HPDE6-E6E7 (cell line): Measurements from ENCODE around the gene PPP2R5C.
"Not testable (repeated sequence)": the region's sequence is repeated elsewhere in the genome, so short reads cannot be mapped to it uniquely, and the experiment has no call there.

Source experiments
- DNase-seq: peaks from one replicate; pipeline ENCODE4 v3.0.0; 2011; ENCODE audit warnings: missing footprints; ENCODE audit errors: extremely low spot score

The PPP2R5C gene

GRCh38 chr14:101965770-101966722, 204.5 kb downstream of the PPP2R5C start:
- no peak for DNase-seq

- no peak for DNase-seq
These were observed 205.2 kb downstream of the PPP2R5C start for GRCh38 chr14:101966742-101967141.

GRCh38 chr14:101968186-101968585, 206.7 kb downstream of the PPP2R5C start:
- no peak for DNase-seq

GRCh38 chr14:101969481-101969880, 208.0 kb downstream of the PPP2R5C start:
- no peak for DNase-seq

GRCh38 chr14:101970830-101971400, 209.4 kb downstream of the PPP2R5C start:
- no peak for DNase-seq

GRCh38 chr14:101971458-101971857, 209.9 kb downstream of the PPP2R5C start:
- not testable (repeated sequence) for DNase-seq

- peak; percentile 93 for DNase-seq
These were observed 210.8 kb downstream of the PPP2R5C start for GRCh38 chr14:101972126-101972866.

GRCh38 chr14:101973356-101973755, 211.8 kb downstream of the PPP2R5C start:
- no peak for DNase-seq

- no peak for DNase-seq
These were observed 213.7 kb downstream of the PPP2R5C start for GRCh38 chr14:101975231-101975630.
